Pancreas (tissue), 10 donors: Measurements from ENCODE around the gene ESPN. TPM values are rescaled to one million over a fixed set of nuclear protein-coding genes. Genes with fewer than 3 reads are reported as not detected.
A peak's percentile ranks its signal among the peaks of the same experiment; 100 is the strongest.

Experiments used
- ATAC-seq, 4 donors: fragments of 200-7000 bp; cut with Tn5 transposase; one replicate each; pipeline versions ENCODE4 v1.8.0 to v1.9.1; 2020; ENCODE audit warnings: mild to moderate bottlenecking in 4 of 4, moderate library complexity in 4 of 4
- DNase-seq, 6 donors: peaks; one replicate each; pipeline ENCODE4 v3.0.0-alpha.2; 2020
- FAIRE-seq: peaks from 2 replicates; lab custom pipeline; 2012; peaks lifted over from hg19 to GRCh38; lab: Jason Lieb, UNC
- H3K27ac ChIP-seq, 4 donors: fragments of 200-600 bp; sonication (generic); 1 replicate in 3 of 4; 2 replicates in 1 of 4; pipeline versions ENCODE4 v1.5.0 to v1.8.0; 2020
- H3K27me3 ChIP-seq, 4 donors: fragments of 200-600 bp; one replicate each; pipeline ENCODE4 v1.8.0; 2021
- H3K36me3 ChIP-seq, 3 donors: fragments of 200-600 bp; sonication (generic) in 1 of 3; one replicate each; pipeline versions ENCODE4 v1.5.0 to v1.8.0; 2020 to 2021
- H3K4me1 ChIP-seq, 3 donors: fragments of 200-600 bp; one replicate each; pipeline ENCODE4 v1.8.0; 2021
- H3K4me3 ChIP-seq, 4 donors: fragments of 200-600 bp; sonication (generic) in 2 of 4; one replicate each; pipeline versions ENCODE4 v1.5.0 to v1.8.0; 2020 to 2021
- H3K9me3 ChIP-seq, 4 donors: fragments of 200-600 bp; one replicate each; pipeline ENCODE4 v1.8.0; 2021
- WGBS, 2 donors: extraction: QIAGEN DNeasy Blood & Tissue Kit; methylation state at CpG; one replicate each; pipeline ENCODE4 v1.1.7; 2013; 5-methylcytosine and 5-hydroxymethylcytosine counted together
- intact Hi-C, 3 donors: fragments of 100-400 bp; cut with DNase I; formaldehyde crosslinking; loops; one replicate each; pipeline versions ENCODE4 v1.11.1 to v1.14.2; 2022
- polyA plus RNA-seq, 2 donors: library from polyadenylated mRNA; stranded (reverse); fragments of 200-250 nt; gene quantifications; one replicate each; pipeline ENCODE4 v1.2.3, GENCODE V29; 2013
- total RNA-seq, 6 donors: library from RNA; stranded (reverse); fragmentation: NEBNext Ultra II Directional in 4 of 6; extraction: Animal tissue kit (Norgen Biotek cat#: 25700) in 4 of 6; gene quantifications; one replicate each; pipeline versions ENCODE4 v1.2.1 to v1.2.4, GENCODE V29; 2021 to 2023
- TF ChIP-seq, protein P1 (sequence below), 4 donors: fragments of 200-600 bp; sonication (generic) in 3 of 4; IDR thresholded peaks; one replicate each; pipeline versions ENCODE4 v1.5.0 to v1.8.0; 2021; ENCODE audit warnings: antibody characterized with exemption in 4 of 4
- donor health status: healthy with polysubstance abuse.
- donor health status: DM: no; HTN: no; CAD: no; lungs with moderate emphysema.
- donor health status: DM: no; HTN: no; CAD: no.
- donor health status: control.
- donor health status: control.
- donor health status: Bipolar disorder and iron deficiency.
- donor health status: DM: yes; HTN: yes; CAD: no.
- donor health status: DM: no; HTN: no; CAD: no.
- donor health status: DM: no; HTN: no; CAD: no.
- donor health status: DM: yes; HTN: yes; CAD: no.

Gene ESPN
- total and polyA plus RNA-seq, 8 donors = 0.28 to 2.5 (median 0.68) TPM

- WGBS, 2 donors = 81 to 83% methylated on average over 4 of the region's 4 CpGs
- intact Hi-C loops = no loop called here
- Histone ChIP-seq H3K27me3 (peaks cover 0 to 47% (median 16%) of the 10 kb centered on the region in 4 donors), H3K9me3 (no peaks in the 10 kb centered on the region), H3K4me3 (no peak overlapping the region), H3K36me3 (no peaks in the 10 kb centered on the region), H3K4me1 (peaks cover 7 to 19% (median 11%) of the 10 kb centered on the region in 3 donors), H3K27ac (no peak overlapping the region)
- ATAC-seq (no peak), DNase-seq (no peak), FAIRE-seq (no peak)
- TF ChIP-seq, protein P1, sequence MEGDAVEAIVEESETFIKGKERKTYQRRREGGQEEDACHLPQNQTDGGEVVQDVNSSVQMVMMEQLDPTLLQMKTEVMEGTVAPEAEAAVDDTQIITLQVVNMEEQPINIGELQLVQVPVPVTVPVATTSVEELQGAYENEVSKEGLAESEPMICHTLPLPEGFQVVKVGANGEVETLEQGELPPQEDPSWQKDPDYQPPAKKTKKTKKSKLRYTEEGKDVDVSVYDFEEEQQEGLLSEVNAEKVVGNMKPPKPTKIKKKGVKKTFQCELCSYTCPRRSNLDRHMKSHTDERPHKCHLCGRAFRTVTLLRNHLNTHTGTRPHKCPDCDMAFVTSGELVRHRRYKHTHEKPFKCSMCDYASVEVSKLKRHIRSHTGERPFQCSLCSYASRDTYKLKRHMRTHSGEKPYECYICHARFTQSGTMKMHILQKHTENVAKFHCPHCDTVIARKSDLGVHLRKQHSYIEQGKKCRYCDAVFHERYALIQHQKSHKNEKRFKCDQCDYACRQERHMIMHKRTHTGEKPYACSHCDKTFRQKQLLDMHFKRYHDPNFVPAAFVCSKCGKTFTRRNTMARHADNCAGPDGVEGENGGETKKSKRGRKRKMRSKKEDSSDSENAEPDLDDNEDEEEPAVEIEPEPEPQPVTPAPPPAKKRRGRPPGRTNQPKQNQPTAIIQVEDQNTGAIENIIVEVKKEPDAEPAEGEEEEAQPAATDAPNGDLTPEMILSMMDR (IDR thresholded peaks at IDR 0.05) = no peak
Observed at GRCh38 chr1:6421266-6421665, 3.3 kb upstream of the ESPN start.

DNA sequence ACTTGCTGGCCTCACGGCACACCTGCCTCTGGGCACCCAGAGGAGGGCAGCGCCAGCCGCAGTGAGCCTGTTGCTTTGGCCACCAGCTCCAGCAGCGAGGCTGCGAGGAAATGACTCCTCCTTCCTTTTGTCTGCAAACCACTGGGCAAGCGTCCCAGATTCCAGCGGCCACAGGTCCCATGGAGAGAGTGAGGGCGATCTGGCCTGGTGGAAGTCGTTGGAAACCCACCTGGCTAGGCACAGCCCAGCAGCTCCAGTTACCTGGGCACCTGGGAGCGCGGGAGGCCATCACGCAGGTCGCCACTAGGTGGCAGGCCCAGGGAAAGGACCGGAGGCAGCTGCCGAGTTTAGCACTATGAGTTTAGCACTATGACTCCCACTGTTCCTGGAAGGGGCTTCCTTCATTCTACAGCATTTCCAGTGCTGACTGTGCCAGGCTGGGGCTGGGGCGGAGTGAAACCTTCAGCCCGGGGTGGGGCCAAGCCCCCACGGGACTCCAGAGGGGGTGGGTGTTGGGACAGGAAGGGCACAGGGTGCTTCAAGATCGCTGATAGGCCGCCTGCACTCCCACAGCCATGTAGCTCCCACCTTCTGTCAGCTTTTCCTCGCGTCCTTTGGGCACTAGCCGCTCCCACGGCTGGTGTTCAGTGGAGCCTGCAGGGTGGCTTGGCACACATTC lies 1.1 kb upstream of the ESPN start:
- H3K27ac ChIP-seq = no peak overlapping the region
- ATAC-seq = peak; percentile 84 to 89 (median 86)
- no peak for FAIRE-seq
- WGBS, 2 donors = 5 to 8% methylated on average over 17 to 24 of the region's 24 CpGs
- TF ChIP-seq, protein P1 (IDR thresholded peaks at IDR 0.05) = peak; percentile 73 to 92 (median 78)
- peak overlapping the region in 1 of 4 donors; percentile 25 for H3K4me3 ChIP-seq
- H3K36me3 ChIP-seq = no peaks in the 10 kb centered on the region
- intact Hi-C loops = no loop called here
- H3K27me3 ChIP-seq = peaks cover 0 to 36% (median 12%) of the 10 kb centered on the region in 4 donors
- H3K9me3 ChIP-seq = no peaks in the 10 kb centered on the region
- peak; percentile 57 to 93 (median 85) for DNase-seq
- peaks cover 7 to 19% (median 11%) of the 10 kb centered on the region in 3 donors for H3K4me1 ChIP-seq

DNA sequence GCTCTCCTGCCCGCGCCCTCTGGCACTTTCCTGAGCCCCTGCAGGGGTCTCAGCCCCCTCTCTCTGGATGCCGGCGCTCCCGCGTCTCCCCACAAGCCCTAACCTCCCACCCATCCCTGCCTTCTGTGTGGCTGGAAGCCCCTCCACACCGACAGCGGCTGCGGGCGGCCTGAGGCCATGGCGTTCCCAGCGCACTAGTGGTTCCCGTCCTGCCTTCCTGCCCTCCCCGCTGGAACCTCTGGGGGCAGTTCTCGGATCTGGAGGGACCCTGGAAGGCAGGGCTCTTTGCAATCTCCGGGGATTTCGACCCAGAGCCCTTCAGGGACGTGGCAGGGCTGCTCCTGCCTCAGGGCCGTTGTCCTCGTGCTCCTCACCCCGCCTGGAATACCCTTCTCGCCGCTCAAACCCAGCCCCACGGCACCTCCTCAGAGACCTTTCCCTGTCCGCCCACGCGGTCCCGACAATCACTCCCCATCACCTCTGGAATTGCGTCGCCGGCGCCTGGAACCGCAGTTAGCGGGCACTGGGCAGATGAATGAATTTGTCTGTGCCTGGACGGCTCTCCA lies 493 bp upstream of the ESPN start:
- intact Hi-C loops = no loop called here
- Histone ChIP-seq H3K4me3 (peak overlapping the region in 1 of 4 donors; percentile 25), H3K9me3 (no peaks in the 10 kb centered on the region), H3K27me3 (peaks cover 0 to 29% (median 10%) of the 10 kb centered on the region in 4 donors), H3K4me1 (peaks cover 7 to 16% (median 8%) of the 10 kb centered on the region in 3 donors), H3K36me3 (no peaks in the 10 kb centered on the region), H3K27ac (no peak overlapping the region)
- WGBS, 2 donors = 8 to 9% methylated on average over 35 of the region's 35 CpGs
- peak in 1 of 6 donors; percentile 66 for DNase-seq
- TF ChIP-seq, protein P1 (IDR thresholded peaks at IDR 0.05) = no peak
- FAIRE-seq = no peak
- no peak for ATAC-seq

GRCh38 chr1:6425658-6426057 lies 1.1 kb downstream of the ESPN start:
- H3K4me3 ChIP-seq = no peak overlapping the region

More at GRCh38 chr1:6425658-6426057, 1.1 kb downstream of the ESPN start:
- FAIRE-seq = no peak
- no peak for DNase-seq
- intact Hi-C loops = no loop called here
- peaks cover 0 to 17% (median 8%) of the 10 kb centered on the region in 4 donors for H3K27me3 ChIP-seq
- no peaks in the 10 kb centered on the region for H3K9me3 ChIP-seq
- no peak for ATAC-seq
- no peaks in the 10 kb centered on the region for H3K36me3 ChIP-seq
- WGBS, 2 donors = 69 to 81% methylated on average over 6 of the region's 6 CpGs
- TF ChIP-seq, protein P1 (IDR thresholded peaks at IDR 0.05) = no peak
- peaks cover 0 to 7% (median 7%) of the 10 kb centered on the region in 3 donors for H3K4me1 ChIP-seq
- no peak overlapping the region for H3K27ac ChIP-seq
